ENCODE data around the gene TET3.

TET3 gene

GRCh38 chr2:73965053-73965452 lies 19.7 kb upstream of the TET3 start:
- DNase-seq, result no peak

GRCh38 chr2:73968357-73968937 lies 16.3 kb upstream of the TET3 start:
- DNase-seq, result no peak

- DNase-seq, result no peak
These were observed 15.4 kb upstream of the TET3 start for GRCh38 chr2:73969356-73969755.

GRCh38 chr2:73970141-73970803 lies 14.4 kb upstream of the TET3 start:
- DNase-seq, result no peak

GRCh38 chr2:73970850-73971471 lies 13.7 kb upstream of the TET3 start:
- peak in 3 of 5 experiments; percentile 40 to 86 (median 76) for DNase-seq

- no peak for DNase-seq
These were observed 13.0 kb upstream of the TET3 start for GRCh38 chr2:73971722-73972121.

- DNase-seq, result no peak
These were observed 11.9 kb upstream of the TET3 start for GRCh38 chr2:73972846-73973245.

GRCh38 chr2:73975731-73976130 lies 9.0 kb upstream of the TET3 start:
- DNase-seq, result no peak

- no peak for DNase-seq
These were observed 7.9 kb upstream of the TET3 start for GRCh38 chr2:73976803-73977202.

- DNase-seq, result no peak
These were observed 7.2 kb upstream of the TET3 start for GRCh38 chr2:73977466-73977865.

GRCh38 chr2:73979021-73979420 lies 5.7 kb upstream of the TET3 start:
- DNase-seq, result peak in 4 of 5 experiments; percentile 43 to 88 (median 72)

- no peak for DNase-seq
These were observed 5.0 kb upstream of the TET3 start for GRCh38 chr2:73979686-73980085.

GRCh38 chr2:73980566-73980965 lies 4.1 kb upstream of the TET3 start:
- DNase-seq, result no peak

- DNase-seq, result peak in 2 of 5 experiments; percentile 21 to 53
These were observed 3.4 kb upstream of the TET3 start for GRCh38 chr2:73981081-73982001.

- no peak for DNase-seq
These were observed 2.5 kb upstream of the TET3 start for GRCh38 chr2:73982140-73982617.

GRCh38 chr2:73983322-73984202 lies 1.1 kb upstream of the TET3 start:
- DNase-seq, result no peak

- peak in 4 of 5 experiments; percentile 49 to 73 (median 62) for DNase-seq
These were observed 205 bp downstream of the TET3 start for GRCh38 chr2:73984922-73985307.

GRCh38 chr2:73985308-73986084 lies 786 bp downstream of the TET3 start:
- peak in 4 of 5 experiments; percentile 44 to 60 (median 54) for DNase-seq

- DNase-seq, result peak in 1 of 5 experiments; percentile 68
These were observed 1.5 kb downstream of the TET3 start for GRCh38 chr2:73986085-73986681.

- DNase-seq, result peak in 1 of 5 experiments; percentile 73
These were observed 2.6 kb downstream of the TET3 start for GRCh38 chr2:73987109-73987947.

Measured in T-helper 2 cell (primary cell).